Lower leg skin (tissue), 3 donors: Measurements from ENCODE around the gene KTI12.

Experiments
- POLR2A ChIP-seq, 2 donors: fragments of 450-650 bp; IDR thresholded peaks; one replicate each; pipeline ENCODE4 v1.6.1; 2016 to 2017; ENCODE audit warnings: antibody characterized with exemption in 2 of 2, mild to moderate bottlenecking in 1 of 2, moderate library complexity in 1 of 2
- TF ChIP-seq, protein P1 (sequence below), 3 donors: fragments of 450-650 bp; IDR thresholded peaks; one replicate each; pipeline ENCODE4 v1.5.1; 2016; ENCODE audit warnings: antibody characterized with exemption in 3 of 3, mild to moderate bottlenecking in 3 of 3, moderate library complexity in 2 of 3

GRCh38 chr1:52063192-52063591 is 29.6 kb upstream of the KTI12 start:
- TF ChIP-seq, protein P1, sequence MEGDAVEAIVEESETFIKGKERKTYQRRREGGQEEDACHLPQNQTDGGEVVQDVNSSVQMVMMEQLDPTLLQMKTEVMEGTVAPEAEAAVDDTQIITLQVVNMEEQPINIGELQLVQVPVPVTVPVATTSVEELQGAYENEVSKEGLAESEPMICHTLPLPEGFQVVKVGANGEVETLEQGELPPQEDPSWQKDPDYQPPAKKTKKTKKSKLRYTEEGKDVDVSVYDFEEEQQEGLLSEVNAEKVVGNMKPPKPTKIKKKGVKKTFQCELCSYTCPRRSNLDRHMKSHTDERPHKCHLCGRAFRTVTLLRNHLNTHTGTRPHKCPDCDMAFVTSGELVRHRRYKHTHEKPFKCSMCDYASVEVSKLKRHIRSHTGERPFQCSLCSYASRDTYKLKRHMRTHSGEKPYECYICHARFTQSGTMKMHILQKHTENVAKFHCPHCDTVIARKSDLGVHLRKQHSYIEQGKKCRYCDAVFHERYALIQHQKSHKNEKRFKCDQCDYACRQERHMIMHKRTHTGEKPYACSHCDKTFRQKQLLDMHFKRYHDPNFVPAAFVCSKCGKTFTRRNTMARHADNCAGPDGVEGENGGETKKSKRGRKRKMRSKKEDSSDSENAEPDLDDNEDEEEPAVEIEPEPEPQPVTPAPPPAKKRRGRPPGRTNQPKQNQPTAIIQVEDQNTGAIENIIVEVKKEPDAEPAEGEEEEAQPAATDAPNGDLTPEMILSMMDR (IDR thresholded peaks at IDR 0.05) = no peak
- TF ChIP-seq POLR2A (IDR thresholded peaks at IDR 0.05) = no peak
